ENCODE measurements around the gene EHMT1.

The EHMT1 gene

GRCh38 chr9:137663584-137663983 lies 44.8 kb downstream of the EHMT1 start:
- TF ChIP-seq CTCF (conservative IDR thresholded peaks at IDR 0.05) (no peak), ZFX (IDR thresholded peaks at IDR 0.05) (no peak)
- peak overlapping the region; percentile 78 for H3K27ac ChIP-seq

DNA sequence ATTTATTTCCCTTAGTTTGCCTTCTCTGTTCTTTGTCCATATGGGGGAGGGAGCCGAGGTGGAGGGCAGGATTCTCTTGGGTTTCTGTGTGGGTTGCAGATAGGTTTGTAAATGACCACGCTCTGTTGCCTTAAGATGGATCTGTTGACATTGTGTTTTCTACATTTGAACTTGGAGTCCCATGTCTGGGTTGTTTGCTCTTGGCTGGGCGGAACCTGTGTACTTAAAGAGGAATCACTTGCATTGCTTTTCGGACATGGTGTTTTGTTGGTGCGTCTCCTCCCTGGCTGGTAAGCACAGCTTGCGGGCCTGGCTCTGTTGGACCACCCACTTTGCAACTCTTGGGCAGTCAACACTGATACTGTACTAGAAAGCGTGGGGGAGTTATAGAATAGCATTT lies 45.9 kb downstream of the EHMT1 start:
- TF ChIP-seq ZFX (IDR thresholded peaks at IDR 0.05) (no peak), CTCF (conservative IDR thresholded peaks at IDR 0.05) (no peak)
- peak overlapping the region; percentile 78 for H3K27ac ChIP-seq

- peak overlapping the region; percentile 78 for H3K27ac ChIP-seq
Measured at GRCh38 chr9:137665226-137665625, 46.4 kb downstream of the EHMT1 start.

GRCh38 chr9:137665697-137666512 lies 47.1 kb downstream of the EHMT1 start:
- TF ChIP-seq CTCF (conservative IDR thresholded peaks at IDR 0.05): no peak
- TF ChIP-seq ZFX (IDR thresholded peaks at IDR 0.05): no peak
- peak overlapping the region; percentile 78 for H3K27ac ChIP-seq

More at GRCh38 chr9:137665226-137665625, 46.4 kb downstream of the EHMT1 start:
- no peak for TF ChIP-seq CTCF (conservative IDR thresholded peaks at IDR 0.05)
- no peak for TF ChIP-seq ZFX (IDR thresholded peaks at IDR 0.05)

DNA sequence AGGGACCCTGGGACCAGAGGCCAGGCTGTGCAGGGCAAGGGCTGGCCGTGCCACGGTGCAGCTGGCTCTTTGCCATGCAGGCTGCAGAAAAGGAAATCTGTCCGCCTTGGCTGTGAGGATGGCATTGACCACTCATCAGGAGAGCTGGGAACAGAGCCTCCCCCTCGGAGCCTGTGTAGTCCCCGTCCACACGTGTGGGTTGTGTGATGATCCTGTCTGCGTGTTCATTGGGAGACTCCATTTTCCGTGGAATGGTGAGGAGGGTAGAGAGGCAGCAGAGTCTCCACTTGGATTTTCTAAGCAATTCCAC lies 47.7 kb downstream of the EHMT1 start:
- TF ChIP-seq ZFX (IDR thresholded peaks at IDR 0.05) (no peak), CTCF (conservative IDR thresholded peaks at IDR 0.05) (no peak)
- H3K27ac ChIP-seq: peak overlapping the region; percentile 78

GRCh38 chr9:137666955-137667670 lies 48.3 kb downstream of the EHMT1 start:
- no peak overlapping the region; the same call in 1 of the 2 replicates for H3K27ac ChIP-seq
- TF ChIP-seq ZFX (IDR thresholded peaks at IDR 0.05) (no peak), CTCF (conservative IDR thresholded peaks at IDR 0.05) (no peak)

DNA sequence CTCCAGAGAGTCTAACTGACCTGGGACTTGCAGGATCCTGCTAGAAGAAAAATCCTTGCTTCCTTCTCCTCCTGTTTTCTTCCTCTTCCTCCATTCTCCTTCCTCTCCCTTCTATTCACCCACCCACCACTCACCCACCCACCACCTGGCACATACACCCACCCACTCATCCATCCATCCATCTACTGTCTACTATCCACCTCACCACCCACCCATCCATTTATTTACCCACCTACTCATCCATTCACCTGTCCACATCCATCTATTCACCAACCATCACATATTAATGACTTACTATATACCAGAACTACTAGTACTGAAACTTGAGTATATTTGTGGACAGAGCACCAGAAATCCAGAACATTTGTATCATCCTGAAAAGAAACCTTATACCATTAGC lies 49.4 kb downstream of the EHMT1 start:
- no peak overlapping the region for H3K27ac ChIP-seq
- TF ChIP-seq ZFX (IDR thresholded peaks at IDR 0.05) (no peak), CTCF (conservative IDR thresholded peaks at IDR 0.05) (no peak)

All from C4-2B (cell line).